ENCODE measurements around the gene ADH1B. TPM values are rescaled to one million over a fixed set of nuclear protein-coding genes. Genes with fewer than 3 reads are reported as not detected.

Gene ADH1B
- total RNA-seq, 1 experiment from 2014 or later, result not detected

GRCh38 chr4:99317354-99317753 is 3.8 kb downstream of the ADH1B start:
- no peaks in the 10 kb centered on the region for H3K79me2 ChIP-seq (ENCODE audit: low read length)
- ChIA-PET CTCF (no interaction called here), POLR2A (ENCODE audit: unreplicated experiment) (no interaction called here)
- ATAC-seq, result no peak
- no peak overlapping the region for H3K27ac ChIP-seq (ENCODE audit: low read length)
- no TSS peak for BruUV-seq (replicated peaks)
- H3K9me2 ChIP-seq (replicated peaks; ENCODE audit: low read length), result no peaks in the 10 kb centered on the region
- no peak overlapping the region for H3K4me3 ChIP-seq (ENCODE audit: low read length)
- H3K4me1 ChIP-seq (ENCODE audit: insufficient read depth, low read length), result no peaks in the 10 kb centered on the region
- no peaks in the 10 kb centered on the region for H3K9me3 ChIP-seq (ENCODE audit: low read length)
- 0 out of 2 replicates have a peak, but pooled peaks cover 4% of the 10 kb centered on the region for H3K27me3 ChIP-seq (ENCODE audit: low read length)
- intact Hi-C loops (cut with micrococcal nuclease), result no loop called here
- H4K20me1 ChIP-seq (ENCODE audit: low read length), result no peaks in the 10 kb centered on the region
- H3F3A ChIP-seq (ENCODE audit: low read length, unreplicated experiment), result no peaks in the 10 kb centered on the region
- no peak for TF ChIP-seq EZH2phosphoT487 (IDR thresholded peaks at IDR 0.05; ENCODE audit: borderline replicate concordance, low read length)
- TF ChIP-seq CTCF (conservative IDR thresholded peaks at IDR 0.05; ENCODE audit: low read depth, low read length), result no peak
- TF ChIP-seq EZH2 (IDR thresholded peaks at IDR 0.05; ENCODE audit: low read length, unreplicated experiment), result no peak
- no peak overlapping the region for H3K4me2 ChIP-seq (ENCODE audit: low read length)
- no peak for DNase-seq
- no peak overlapping the region for H2AFZ ChIP-seq (ENCODE audit: low read length)
- H3K36me3 ChIP-seq (ENCODE audit: low read depth, low read length), result no peaks in the 10 kb centered on the region
- H3K9ac ChIP-seq (ENCODE audit: low read length), result no peak overlapping the region

- ChIA-PET CTCF (no interaction called here), POLR2A (ENCODE audit: unreplicated experiment) (no interaction called here)
- ATAC-seq, result no peak
- TF ChIP-seq CTCF (conservative IDR thresholded peaks at IDR 0.05; ENCODE audit: low read depth, low read length) (no peak), EZH2 (IDR thresholded peaks at IDR 0.05; ENCODE audit: low read length, unreplicated experiment) (no peak), EZH2phosphoT487 (IDR thresholded peaks at IDR 0.05; ENCODE audit: borderline replicate concordance, low read length) (no peak)
- H4K20me1 ChIP-seq (ENCODE audit: low read length), result no peaks in the 10 kb centered on the region
- BruUV-seq (replicated peaks), result no TSS peak
- 0 out of 2 replicates have a peak, but pooled peaks cover 4% of the 10 kb centered on the region for H3K27me3 ChIP-seq (ENCODE audit: low read length)
- no peaks in the 10 kb centered on the region for H3K36me3 ChIP-seq (ENCODE audit: low read depth, low read length)
- intact Hi-C loops (cut with micrococcal nuclease), result no loop called here
- no peak overlapping the region for H3K9ac ChIP-seq (ENCODE audit: low read length)
- H3K4me1 ChIP-seq (ENCODE audit: insufficient read depth, low read length), result no peaks in the 10 kb centered on the region
- H3K4me2 ChIP-seq (ENCODE audit: low read length), result no peak overlapping the region
- no peak overlapping the region for H3K4me3 ChIP-seq (ENCODE audit: low read length)
- no peaks in the 10 kb centered on the region for H3K9me3 ChIP-seq (ENCODE audit: low read length)
- no peak for DNase-seq
- no peaks in the 10 kb centered on the region for H3F3A ChIP-seq (ENCODE audit: low read length, unreplicated experiment)
- H3K27ac ChIP-seq (ENCODE audit: low read length), result no peak overlapping the region
- no peaks in the 10 kb centered on the region for H3K9me2 ChIP-seq (replicated peaks; ENCODE audit: low read length)
- no peaks in the 10 kb centered on the region for H3K79me2 ChIP-seq (ENCODE audit: low read length)
- H2AFZ ChIP-seq (ENCODE audit: low read length), result no peak overlapping the region
These were observed 5.4 kb downstream of the ADH1B start for GRCh38 chr4:99315839-99316238.

GRCh38 chr4:99314211-99314610 is 7.0 kb downstream of the ADH1B start:
- H3K9me2 ChIP-seq (replicated peaks; ENCODE audit: low read length), result no peaks in the 10 kb centered on the region
- H3K9me3 ChIP-seq (ENCODE audit: low read length), result no peaks in the 10 kb centered on the region
- no peaks in the 10 kb centered on the region for H3F3A ChIP-seq (ENCODE audit: low read length, unreplicated experiment)
- ChIA-PET POLR2A (ENCODE audit: unreplicated experiment) (no interaction called here), CTCF (no interaction called here)
- no peaks in the 10 kb centered on the region for H3K4me1 ChIP-seq (ENCODE audit: insufficient read depth, low read length)
- no TSS peak for BruUV-seq (replicated peaks)
- H3K9ac ChIP-seq (ENCODE audit: low read length), result no peak overlapping the region
- H3K4me2 ChIP-seq (ENCODE audit: low read length), result no peak overlapping the region
- ATAC-seq (no peak), DNase-seq (no peak)
- H4K20me1 ChIP-seq (ENCODE audit: low read length), result no peaks in the 10 kb centered on the region
- H3K27me3 ChIP-seq (ENCODE audit: low read length), result peaks cover 7% of the 10 kb centered on the region
- no peak overlapping the region for H3K4me3 ChIP-seq (ENCODE audit: low read length)
- H3K36me3 ChIP-seq (ENCODE audit: low read depth, low read length), result no peaks in the 10 kb centered on the region
- no peak overlapping the region for H2AFZ ChIP-seq (ENCODE audit: low read length)
- TF ChIP-seq CTCF (conservative IDR thresholded peaks at IDR 0.05; ENCODE audit: low read depth, low read length) (no peak), EZH2phosphoT487 (IDR thresholded peaks at IDR 0.05; ENCODE audit: borderline replicate concordance, low read length) (no peak), EZH2 (IDR thresholded peaks at IDR 0.05; ENCODE audit: low read length, unreplicated experiment) (no peak)
- intact Hi-C loops (cut with micrococcal nuclease), result no loop called here
- H3K79me2 ChIP-seq (ENCODE audit: low read length), result no peaks in the 10 kb centered on the region
- no peak overlapping the region for H3K27ac ChIP-seq (ENCODE audit: low read length)
